Lung microvascular endothelial cell (primary cell): ENCODE data around the gene CTNNA3. TPM values are rescaled to one million over a fixed set of nuclear protein-coding genes. Genes with fewer than 3 reads are reported as not detected.

ENCODE experiments used
- DNase-seq, 2 donors: peaks; one replicate each; pipeline versions ENCODE4 v3.0.0 to v3.0.0-alpha.2; 2010; ENCODE audit warnings: low read depth in 2 of 2
- total RNA-seq: library from RNA; depleted of rRNA; stranded (reverse); fragments of >200 nt; gene quantifications from 2 replicates; pipeline ENCODE4 v1.2.1, GENCODE V29; 2014

CTNNA3 gene
- total RNA-seq, 1 donor from 2014 or later = not detected

DNA sequence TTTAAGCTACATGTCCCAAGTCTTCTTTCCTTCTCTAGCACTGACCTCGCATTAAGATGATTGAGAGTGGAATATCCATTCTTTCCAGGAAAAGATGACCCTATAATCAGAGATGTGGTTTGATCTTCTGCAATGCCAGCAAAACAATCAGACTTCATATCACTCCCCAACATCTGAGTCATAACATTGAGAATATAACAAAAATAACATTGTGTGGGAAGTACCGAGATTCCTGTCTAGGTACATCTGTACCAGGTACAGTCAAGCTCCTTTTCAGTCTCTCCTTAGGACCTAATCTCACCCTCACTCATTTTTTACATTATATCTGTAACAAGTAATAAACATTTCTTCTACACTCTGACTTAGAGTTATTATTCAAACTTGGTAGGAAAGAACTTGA is 568.6 kb downstream of the CTNNA3 start:
- DNase-seq = no peak

DNA sequence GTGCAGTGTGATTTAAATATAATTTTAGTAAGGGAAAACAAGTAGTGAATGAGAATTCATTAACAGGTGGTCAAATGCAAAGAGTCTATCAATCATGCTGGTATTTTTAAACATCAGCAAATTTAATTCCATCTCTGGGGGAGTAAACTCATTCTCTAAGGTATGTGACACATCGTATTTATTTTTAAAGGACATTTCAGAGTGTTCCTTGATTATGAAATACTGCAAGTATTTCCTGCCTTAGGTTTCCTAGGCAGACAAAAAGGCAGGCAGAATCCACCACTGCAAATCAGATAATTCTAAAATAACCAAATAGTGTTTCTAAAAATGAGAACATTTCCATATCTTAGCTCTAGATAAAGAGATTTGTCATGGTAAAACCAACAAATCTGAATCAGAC is 576.3 kb downstream of the CTNNA3 start:
- no peak for DNase-seq

DNA sequence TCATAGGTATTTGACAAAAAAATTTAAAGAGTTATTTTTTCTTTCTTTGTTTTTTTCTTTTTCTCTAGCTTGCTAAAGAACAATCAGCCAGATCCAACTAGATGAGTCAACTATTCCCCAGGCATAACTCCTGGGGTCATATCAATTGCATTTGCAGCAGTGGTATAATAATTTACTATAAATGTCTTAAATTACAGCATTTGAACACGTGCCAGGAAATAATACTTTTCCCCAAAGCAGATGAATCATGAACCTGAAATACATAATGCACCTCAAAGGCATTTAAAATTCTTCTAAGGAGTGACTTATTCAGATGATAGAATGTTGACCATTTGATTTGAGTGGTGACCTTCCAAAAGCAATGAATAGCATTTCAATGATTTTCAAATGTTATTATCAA is 580.0 kb downstream of the CTNNA3 start:
- DNase-seq = no peak

DNA sequence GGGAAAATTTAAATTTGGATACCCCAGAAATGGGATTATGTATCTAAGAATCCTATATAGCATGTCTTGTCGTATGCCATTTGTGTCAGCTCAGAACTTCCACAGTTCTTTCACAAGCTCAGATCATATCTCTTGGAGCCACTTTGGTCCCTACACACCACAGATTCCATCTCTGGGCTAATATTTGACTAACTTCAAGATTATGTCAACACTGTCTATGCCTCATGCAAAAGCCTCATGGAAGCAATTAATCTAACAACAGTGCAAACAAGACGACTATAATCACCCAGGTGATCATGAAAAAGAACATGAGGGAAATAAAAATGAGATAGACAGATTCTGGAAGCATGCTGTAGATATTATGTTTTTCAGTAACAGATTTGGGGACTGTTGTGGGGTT is 581.0 kb downstream of the CTNNA3 start:
- no peak for DNase-seq

DNA sequence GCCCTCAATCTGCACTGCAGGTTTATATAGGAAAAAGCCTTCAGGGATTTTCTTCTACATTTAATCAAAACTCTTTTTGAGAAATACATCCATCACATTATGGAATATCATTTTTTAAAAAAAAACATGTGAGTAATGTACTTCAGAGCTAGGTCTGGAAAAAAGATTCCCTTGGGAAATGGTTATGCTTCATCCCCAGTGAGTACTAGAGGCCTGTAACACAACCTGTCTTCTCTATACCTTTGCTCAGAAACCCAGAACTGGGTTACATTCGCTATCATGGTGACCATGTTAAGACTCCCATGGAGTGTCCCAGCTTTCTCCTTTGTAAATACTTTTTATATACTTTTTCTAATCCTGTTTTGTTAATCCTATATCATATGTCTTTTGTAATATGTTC is 583.2 kb downstream of the CTNNA3 start:
- DNase-seq = no peak

DNA sequence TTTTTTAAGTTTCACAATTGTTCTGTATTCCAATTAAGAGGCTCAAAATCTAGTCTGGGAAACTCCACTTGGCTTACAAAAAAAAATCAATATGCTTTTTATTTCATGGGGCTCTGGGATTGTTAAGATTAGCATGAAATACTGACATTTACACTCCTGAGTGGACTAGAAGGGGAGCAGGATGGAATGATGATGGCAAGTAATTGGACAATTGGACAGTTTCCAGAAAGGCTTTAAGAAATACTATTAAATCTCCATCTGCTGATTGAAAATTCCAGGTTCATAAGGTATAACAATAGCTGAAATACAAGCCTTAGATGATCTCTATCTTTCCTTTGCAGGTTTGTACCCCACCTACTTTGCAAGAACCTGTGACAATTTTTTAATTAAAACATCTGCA is 585.7 kb downstream of the CTNNA3 start:
- no peak for DNase-seq

DNA sequence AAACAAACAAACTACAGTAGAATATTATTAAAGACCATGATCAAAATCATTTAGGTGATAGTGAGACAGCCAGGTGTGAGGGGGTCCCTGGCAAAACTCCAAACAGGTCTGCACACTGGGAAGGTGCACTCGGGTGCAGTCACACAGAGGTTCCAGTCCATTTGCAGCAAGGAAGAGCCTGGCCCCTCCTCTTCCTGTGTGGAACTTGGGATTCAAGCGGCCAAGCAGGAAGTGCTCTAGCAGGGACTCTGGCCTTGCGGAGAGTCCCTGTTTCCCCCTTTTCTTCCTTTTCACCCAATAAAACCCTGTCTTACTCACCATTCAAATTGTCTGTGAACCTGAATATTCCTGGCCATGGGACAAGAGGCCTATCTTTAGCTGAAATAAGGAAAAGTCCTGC is 588.3 kb downstream of the CTNNA3 start:
- DNase-seq = no peak

DNA sequence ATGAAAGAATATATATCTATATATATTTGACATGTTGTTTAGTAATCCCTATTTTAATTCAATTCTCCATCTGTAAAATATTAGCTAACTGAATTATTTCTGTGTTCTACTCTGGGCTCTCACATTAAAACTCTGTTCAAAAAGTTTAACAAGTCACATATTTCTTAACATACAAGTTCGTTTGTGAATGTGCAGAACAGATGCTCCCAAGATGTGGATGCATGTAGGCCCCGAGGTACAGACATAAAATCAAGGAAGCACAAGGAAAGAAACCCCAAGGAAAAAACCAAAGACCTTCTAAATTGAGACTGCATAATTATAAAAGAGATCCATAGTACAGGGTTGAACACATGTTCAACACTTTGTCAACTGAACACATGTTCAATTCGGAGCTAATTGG is 595.0 kb downstream of the CTNNA3 start:
- no peak for DNase-seq

DNA sequence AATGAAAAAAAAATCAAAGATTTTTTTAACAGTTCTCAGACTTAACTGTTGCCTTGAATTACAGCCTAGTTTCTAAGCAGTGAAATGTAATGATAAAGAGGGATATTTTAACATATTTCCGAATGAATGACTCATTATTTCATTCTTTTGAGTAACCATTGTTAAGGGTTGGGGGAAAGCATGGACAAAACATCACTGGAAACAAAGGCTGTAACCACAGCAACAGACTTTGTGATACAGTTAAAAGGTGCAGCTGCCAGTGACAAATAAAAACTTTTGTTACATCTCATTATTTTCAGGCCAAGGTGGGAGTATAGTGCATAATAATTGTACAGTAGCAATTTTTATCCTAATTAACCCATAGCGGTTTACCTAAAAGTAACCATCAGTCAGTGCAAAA is 597.5 kb downstream of the CTNNA3 start:
- DNase-seq = no peak

DNA sequence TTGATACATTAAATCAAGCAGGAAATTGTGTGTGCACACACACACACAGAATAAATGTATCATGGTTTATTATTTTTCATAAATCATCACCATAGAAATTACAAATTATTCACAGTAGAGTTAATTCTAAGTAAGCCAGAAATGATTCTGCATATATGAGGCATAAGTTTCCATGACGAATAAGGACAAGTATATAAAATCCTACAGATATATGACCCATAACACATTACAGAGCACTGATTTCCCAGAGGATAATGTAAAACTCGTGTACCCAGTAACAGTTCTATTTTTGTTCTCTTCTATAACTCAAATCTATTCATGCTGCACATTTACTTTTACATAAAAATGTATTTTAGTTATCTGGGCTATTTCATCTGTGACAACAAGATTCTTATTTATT is 600.5 kb downstream of the CTNNA3 start:
- no peak for DNase-seq

DNA sequence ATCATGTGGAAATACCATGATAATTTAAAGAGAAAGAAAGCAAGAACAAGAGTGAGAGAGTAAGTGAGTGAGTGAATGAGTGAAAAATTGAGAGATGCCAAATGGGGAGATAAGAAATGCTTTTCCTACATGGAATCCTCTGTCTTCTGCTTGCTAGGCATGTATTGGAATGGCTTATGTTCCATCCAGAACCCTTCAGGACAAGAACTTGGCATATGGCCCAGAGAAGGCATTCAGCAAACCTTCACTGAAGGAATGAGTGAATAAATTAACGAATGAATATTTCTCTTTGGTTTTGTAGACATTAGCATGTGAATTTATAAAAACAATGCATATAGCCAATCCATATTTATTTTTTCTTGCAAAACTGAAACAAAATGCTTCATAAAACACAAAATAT is 608.0 kb downstream of the CTNNA3 start:
- no peak for DNase-seq

DNA sequence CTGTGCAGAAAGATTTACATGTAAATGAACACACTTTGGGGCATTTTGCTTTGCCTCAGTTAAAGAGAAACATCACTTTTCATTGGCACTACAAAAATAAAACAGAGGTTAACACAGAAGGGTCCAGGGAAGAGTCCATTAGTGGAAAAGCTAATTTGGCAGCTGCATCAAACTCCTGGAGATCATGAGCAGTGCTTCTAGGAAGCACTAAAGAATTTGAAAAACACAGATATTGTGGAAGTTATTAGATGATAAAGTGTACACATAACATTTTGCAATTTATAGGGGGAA is 608.9 kb downstream of the CTNNA3 start:
- DNase-seq = no peak

DNA sequence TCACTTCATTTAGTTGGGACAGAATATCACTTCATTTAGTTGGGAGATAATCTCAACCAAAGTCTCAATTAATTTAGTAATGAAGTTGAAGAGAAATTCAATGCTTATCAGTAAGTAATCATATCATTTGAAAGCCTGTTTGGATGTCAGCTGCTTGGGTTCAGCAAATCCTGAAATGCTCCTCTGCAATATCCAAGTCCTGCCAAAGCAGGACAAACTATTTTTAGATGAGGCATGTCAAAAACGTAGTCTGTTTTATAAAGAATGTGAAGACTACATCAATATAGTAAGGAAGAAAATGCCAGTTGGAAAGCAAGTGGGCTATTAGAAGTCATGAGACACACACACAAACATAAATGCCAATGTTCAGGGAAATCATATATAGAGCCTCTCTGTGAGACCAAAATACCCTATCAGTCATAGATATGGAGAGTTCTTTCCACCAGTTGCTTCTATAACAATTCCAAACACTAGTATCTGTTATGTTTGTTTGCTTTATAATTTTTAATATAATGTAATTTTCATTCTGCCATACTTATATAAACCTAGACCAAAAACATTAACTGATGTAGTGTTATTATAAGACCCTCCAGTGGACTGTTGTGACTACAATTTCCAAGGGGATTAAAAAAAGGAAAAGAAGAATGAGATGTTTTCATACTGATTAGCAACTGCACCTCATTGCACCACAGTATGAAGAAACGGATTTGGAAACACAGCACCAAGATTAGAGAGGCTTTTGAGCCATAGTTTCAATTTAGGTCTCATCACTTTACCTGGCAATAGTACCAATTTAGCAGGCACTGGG is 609.5 kb downstream of the CTNNA3 start:
- DNase-seq = no peak

DNA sequence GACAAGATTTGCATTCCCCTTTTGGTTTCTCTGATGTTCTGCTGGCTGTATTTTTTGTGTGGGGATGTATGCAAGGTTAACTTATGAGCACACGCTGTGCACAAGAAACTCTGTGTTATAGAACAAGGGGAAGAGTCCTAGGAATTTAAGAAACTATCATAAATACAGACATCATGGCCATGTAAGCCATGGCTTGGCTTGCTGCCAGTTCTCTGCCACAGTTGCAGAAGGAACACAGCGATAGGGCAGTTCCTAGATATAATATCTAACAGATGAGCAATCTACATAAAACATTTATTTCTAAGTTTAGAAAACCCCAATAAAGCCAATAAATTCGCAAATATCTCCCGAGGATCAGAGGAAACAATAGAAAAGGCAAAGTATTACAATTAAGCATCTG is 616.9 kb downstream of the CTNNA3 start:
- peak in 1 of 2 donors; percentile 1 for DNase-seq

DNA sequence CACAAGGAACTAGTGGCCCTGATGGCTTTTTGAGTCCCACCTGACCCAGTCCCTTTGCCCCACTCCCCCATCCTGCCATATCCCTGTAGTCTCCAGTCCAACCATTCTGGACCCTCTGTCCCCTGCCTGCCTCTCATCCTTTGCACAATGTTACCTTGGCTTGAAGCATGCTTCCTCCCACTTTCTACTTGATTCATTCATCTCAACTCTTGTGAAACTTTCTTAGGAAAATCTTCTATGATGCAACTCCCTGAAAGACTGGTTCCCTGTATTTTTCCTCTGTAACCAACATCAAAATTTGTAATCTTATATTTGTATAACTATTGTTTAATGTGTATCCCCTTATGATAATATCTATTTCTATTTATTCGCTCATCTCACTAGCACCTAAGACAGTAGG is 618.6 kb downstream of the CTNNA3 start:
- no peak for DNase-seq

DNA sequence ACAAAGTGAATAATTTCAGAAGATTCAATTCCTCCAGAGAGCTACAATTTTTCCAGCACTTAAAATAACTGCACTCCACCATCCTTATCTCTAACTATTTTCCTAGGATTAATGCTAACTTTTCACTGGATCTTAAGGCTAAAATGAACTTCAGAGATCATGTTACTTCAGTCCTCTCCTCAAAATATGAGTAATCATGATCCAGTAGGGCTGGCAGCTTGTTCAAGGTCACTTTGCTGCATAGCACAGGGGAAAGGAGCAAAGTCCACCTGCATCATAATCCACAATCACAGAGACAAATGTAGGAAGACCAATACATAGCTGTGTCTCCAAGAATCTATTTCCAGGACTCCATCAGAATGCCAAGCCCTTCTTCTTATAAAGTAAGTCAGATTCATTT is 619.9 kb downstream of the CTNNA3 start:
- DNase-seq = no peak

DNA sequence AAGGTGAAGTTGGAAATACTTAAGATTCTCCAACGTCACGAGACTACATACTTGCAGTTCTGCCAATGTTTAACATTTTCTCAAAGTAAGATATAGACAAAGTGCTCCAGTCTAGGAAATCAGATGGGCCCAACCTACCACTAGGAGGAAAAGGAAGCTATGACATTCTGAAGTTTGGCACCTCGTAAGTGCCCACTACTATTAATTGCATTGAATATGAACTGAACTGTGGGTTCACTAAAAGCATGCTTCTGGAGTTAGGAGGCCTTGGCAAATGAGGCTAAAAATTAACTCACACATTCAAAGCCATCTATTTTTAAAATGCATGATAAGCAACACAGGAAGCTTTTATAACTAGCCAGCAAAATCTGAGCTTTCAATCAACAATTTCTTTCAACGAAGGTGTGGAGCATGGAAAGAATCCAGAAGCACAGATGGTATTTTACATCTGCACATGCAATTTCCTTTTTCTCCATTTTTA is 620.5 kb downstream of the CTNNA3 start:
- DNase-seq = no peak

DNA sequence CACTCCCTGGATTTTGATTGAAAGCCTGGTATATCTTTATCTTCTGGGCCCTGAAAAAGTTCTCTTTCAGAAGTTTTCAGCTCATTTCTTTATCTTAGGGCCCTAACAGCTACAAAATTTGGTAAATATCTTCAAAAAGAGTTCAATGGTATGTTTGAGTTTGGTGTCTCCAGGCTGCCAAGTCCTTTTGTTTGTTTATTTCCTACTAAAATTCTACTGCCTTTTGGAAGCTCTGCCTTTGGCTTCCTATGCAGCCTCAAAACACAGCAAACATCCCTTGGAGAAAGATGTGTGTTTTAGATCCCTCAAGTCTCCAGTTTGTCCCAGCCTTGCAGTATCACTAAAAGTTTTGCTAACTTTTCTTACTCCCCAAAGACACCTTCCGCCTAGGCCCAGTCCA is 623.3 kb downstream of the CTNNA3 start:
- no peak for DNase-seq

DNA sequence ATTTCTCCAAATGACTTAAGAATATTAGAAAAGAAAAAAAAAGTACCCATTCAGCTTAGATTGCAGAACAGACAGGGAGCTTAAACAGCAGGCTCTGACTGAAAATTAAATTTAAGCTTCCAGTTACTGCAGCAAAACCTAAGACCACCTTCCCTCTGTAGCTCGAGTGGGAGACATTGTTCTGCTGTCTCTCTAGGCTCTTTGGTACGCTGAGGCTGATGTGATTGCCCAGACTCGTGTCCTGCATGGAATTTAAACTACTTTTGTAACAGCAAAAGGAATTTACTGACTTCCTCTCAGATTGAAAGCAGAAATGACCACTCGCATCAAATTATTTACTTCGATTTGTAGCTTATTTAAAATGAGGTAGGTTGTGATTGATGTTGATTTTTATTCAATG is 645.6 kb downstream of the CTNNA3 start:
- no peak for DNase-seq

DNA sequence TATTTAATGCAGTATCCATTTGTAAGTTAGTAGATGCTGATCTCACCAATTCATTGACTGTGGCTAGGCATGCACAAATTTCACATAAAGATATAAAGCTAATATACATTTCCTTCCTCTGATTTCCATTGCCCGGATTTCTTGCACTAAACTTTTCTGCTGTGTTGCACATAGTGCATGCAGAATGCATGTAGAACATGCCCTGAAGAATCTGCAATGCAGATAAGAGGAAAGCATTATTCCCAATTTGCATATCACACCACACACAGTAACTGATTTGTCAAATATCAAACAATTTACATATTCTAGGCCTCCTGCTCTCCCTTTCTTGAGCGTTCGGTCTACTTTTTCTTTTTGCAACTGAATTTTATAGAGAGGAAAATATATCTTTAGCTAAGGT is 646.0 kb downstream of the CTNNA3 start:
- no peak for DNase-seq

DNA sequence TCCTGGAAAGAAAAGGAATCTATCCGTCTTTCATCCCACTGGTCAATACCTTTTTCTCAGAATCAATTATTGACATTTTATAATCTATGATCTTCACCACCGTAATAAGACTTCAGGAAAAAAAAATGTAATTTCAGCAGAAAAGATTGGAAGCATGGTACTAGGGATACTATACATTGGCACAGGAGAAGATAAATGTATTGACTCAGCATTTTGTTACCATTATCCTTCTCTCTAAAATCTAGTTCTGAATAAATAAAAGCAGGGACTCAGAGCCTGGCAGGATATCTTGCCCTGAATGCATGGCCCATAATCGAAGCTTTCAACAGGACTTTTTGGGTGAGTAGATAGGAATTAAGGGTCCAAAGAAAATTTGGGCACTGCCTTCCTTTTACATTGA is 649.5 kb downstream of the CTNNA3 start:
- DNase-seq = no peak

DNA sequence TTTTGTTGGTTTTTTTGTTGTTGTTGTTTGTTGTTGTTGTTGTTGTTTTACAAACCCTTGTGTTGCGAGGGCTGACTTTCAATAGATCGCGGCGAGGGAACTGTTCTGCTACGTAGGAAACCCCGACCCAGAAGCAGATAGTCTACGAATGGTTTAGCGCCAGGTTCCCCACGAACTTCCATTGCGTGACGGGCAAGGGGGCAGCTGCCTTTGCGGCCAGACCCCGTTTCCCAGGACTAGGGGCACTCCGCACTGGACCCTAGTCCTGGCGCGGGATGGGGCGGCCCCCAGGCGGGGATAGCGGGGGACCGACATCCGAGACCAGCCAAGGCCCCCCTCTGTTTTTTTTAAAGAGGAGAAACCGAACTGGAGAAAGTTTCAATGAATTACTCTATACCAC is 650.6 kb downstream of the CTNNA3 start:
- peak in 1 of 2 donors; percentile 4 for DNase-seq

DNA sequence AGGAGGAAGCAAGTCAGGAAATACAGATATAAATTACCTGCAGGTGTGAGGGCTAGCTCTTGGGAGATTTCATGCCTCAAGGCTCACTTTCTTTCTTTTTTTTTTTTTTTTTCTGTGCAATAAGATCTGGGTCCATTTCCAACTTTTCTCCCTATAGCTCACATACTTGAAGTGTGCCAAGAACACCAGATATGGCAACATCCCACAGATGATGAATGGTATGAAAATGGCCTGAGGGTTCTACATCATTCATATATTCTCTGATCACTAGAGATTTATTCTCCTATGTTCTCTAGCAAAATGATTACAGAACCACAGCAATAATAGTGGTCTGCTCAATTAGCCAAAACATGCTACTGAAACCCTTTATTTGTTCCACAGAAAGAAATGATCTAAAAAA is 653.0 kb downstream of the CTNNA3 start:
- no peak for DNase-seq

DNA sequence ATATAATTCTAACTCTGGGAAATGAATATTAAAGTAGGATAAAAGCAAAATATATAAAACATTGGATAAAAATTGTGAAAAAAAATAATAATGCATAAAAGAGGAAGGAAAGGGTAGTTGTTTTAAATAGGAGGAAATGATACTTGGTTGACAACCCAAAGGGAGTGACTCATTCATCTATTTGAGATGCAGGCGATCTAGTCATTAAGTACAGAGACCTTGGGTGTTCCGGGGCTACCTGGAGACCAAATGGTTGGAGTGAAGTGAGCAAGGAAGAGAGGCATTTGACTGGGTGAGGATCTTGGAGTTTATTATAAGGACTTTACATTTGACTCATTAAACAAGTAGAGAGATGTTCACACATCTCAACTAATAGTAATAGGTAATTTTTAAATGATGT is 659.2 kb downstream of the CTNNA3 start:
- DNase-seq = no peak
